AG04450 (cell line): Measurements from ENCODE around the gene C2orf92. TPM values are rescaled to one million over a fixed set of nuclear protein-coding genes. Genes with fewer than 3 reads are reported as not detected.

Experiments used
- CTCF ChIA-PET: fragments of 300-600, 350-600 bp; formaldehyde crosslinking; extraction: SDS; loops from one replicate; lab custom pipeline; 2022; ENCODE audit warnings: antibody characterized with exemption, inconsistent platforms; lab: Charles Lee
- POLR2A ChIA-PET: fragments of 350-600 bp; formaldehyde crosslinking; extraction: SDS; loops from one replicate; lab custom pipeline; 2021; ENCODE audit warnings: antibody characterized with exemption, inconsistent platforms; lab: Yijun Ruan, JAX
- DNase-seq: peaks from one replicate; pipeline ENCODE4 v3.0.0-alpha.2; 2011; ENCODE audit warnings: low read depth, low spot score
- H3K27ac ChIP-seq: one replicate; pipeline ENCODE4 v1.5.1; 2012; ENCODE audit warnings: low read depth, low read length, control low read depth
- H3K27me3 ChIP-seq: one replicate; pipeline ENCODE4 v1.6.0; 2012; ENCODE audit warnings: low read length; ENCODE audit not compliant: control insufficient read depth, insufficient read depth
- H3K4me3 ChIP-seq: 2 replicates; pipeline ENCODE4 v1.5.1; 2011; ENCODE audit warnings: mild to moderate bottlenecking, low read depth, low read length, control low read depth
- H3K9me3 ChIP-seq: 2 replicates; pipeline ENCODE4 v1.5.1; 2012; ENCODE audit warnings: low read length; ENCODE audit not compliant: control insufficient read depth, insufficient read depth
- polyA plus RNA-seq: library from polyadenylated mRNA; depleted of rRNA; stranded (reverse); fragments of >200 nt; gene quantifications from 2 replicates; pipeline ENCODE4 v1.2.3, GENCODE V29; 2011
- TF ChIP-seq, protein P1 (sequence below): IDR thresholded peaks from 2 replicates; pipeline ENCODE4 v1.5.1; 2011; ENCODE audit warnings: low read depth, low read length, control low read depth, inconsistent platforms

The C2orf92 gene
- polyA plus RNA-seq, 1 experiment, result 1.5 TPM

DNA sequence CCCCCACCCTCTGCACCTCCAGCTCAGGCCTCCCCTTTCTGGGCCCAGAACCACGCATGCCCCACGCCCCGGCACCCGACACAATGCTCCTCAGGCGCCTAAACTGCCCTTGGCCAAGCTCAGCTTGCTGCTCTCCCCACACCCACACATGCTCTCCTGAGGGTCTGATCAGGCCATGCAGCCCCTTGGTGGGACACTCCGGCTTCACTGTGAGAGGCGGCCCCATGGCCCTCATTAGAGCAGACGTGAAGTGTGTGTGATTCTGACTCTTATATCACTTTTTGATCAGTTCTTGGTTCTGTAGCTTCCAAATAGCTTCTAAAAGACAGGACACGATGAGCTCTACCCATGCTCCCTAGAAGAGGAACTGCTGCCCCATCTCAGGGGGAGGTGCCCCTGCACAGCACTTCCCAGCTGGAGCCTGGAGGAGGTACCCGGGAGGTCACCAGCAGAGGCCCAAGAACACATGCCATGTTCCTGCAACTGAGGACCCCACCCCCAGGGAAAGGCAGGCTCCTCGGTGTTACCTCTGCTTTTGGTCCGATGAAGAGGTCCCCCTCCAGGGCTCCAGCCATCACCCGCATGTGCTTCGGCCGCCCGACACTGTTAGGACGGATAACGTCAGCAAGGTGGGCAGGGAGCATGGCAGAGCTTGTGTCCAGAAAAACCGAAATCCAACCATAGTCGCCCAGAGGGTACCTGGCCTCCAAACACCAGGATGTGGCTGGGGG, 9.3 kb upstream of the C2orf92 start:
- ChIA-PET CTCF (interaction anchor here (1.0 kb wide), 1 partner anchor 69 kb away, joined by 3 read pairs; no protein-coding TSS in a partner anchor), POLR2A (interaction anchor here (1.7 kb wide), 1 partner anchor 14 kb away, joined by 14 read pairs; the partner anchor contains the start of gene COX5B)
- no peak overlapping the region for H3K4me3 ChIP-seq
- TF ChIP-seq, protein P1, sequence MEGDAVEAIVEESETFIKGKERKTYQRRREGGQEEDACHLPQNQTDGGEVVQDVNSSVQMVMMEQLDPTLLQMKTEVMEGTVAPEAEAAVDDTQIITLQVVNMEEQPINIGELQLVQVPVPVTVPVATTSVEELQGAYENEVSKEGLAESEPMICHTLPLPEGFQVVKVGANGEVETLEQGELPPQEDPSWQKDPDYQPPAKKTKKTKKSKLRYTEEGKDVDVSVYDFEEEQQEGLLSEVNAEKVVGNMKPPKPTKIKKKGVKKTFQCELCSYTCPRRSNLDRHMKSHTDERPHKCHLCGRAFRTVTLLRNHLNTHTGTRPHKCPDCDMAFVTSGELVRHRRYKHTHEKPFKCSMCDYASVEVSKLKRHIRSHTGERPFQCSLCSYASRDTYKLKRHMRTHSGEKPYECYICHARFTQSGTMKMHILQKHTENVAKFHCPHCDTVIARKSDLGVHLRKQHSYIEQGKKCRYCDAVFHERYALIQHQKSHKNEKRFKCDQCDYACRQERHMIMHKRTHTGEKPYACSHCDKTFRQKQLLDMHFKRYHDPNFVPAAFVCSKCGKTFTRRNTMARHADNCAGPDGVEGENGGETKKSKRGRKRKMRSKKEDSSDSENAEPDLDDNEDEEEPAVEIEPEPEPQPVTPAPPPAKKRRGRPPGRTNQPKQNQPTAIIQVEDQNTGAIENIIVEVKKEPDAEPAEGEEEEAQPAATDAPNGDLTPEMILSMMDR, result no peak
- H3K9me3 ChIP-seq, result peaks cover 5% of the 10 kb centered on the region; the same call in 1 of the 2 replicates
- H3K27me3 ChIP-seq, result no peaks in the 10 kb centered on the region
- no peak overlapping the region for H3K27ac ChIP-seq
- DNase-seq, result no peak

DNA sequence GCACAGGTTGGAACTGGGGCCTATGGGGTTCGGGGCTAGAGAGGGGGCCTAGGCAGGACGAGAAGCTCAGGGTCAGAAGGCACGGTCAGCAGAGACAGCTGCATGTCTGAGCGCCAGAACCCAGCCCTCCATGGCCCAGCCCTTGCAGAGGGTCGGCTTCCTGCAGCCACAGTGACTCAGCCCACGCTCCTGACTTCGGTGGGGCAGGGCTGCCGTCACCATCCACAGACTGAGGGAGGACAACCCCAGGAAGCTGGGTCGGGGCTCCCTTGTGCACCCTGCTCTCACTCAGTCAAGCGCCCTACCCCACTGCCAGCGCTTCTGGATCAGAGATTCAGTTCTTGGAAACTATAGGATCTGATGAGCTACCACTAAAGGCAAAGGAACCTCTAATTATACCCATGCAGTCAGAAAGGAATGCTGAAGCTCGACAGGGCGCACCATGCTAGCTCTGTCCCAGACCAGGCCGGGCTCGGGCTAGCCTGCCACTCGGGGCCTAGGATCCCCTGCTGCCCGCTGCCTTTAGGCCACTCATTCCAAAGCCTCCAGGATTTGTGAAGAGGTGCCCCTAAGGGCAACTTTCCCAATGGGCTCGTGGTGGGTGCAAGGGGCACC, 8.6 kb upstream of the C2orf92 start:
- Histone ChIP-seq H3K4me3 (no peak overlapping the region), H3K27ac (no peak overlapping the region), H3K27me3 (no peaks in the 10 kb centered on the region), H3K9me3 (peaks cover 5% of the 10 kb centered on the region; the same call in 1 of the 2 replicates)
- TF ChIP-seq, protein P1, result no peak
- DNase-seq, result no peak
- CTCF ChIA-PET, result no interaction called here
- POLR2A ChIA-PET, result interaction anchor here (1.7 kb wide), 1 partner anchor 15 kb away, joined by 14 read pairs; the partner anchor contains the start of gene COX5B

DNA sequence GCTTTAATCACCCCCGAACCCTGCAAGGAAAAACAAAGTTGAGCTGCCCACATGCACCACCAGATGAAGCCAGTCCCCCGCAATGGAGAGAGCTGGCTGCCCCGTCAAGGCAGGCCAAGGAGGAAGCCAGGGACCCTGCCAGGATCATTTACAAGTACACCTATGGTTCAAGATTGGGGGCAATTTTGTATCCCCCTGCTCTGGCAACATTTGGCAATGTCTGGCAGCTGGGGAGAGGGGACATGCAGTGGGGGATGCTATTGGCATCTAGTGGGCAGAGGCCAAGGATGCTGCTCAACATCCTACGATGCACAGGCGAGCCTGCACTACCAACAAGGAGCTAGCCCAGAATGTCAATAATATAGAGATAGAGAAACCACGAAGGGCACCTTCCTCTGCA, 7.6 kb upstream of the C2orf92 start:
- H3K27me3 ChIP-seq, result no peaks in the 10 kb centered on the region
- DNase-seq, result no peak
- peak overlapping the region; percentile 79 for H3K4me3 ChIP-seq
- TF ChIP-seq, protein P1, result no peak
- ChIA-PET CTCF (interaction anchor here (0.8 to 1.8 kb wide), 6 partner anchors 11 to 71 kb away, joined by 3 to 8 read pairs (median 4); partner anchors contain the start of gene COX5B), POLR2A (interaction anchor here (1.2 to 1.8 kb wide), 2 partner anchors 9 to 16 kb away, joined by 5 to 33 read pairs; partner anchors contain the start of gene COX5B)
- no peaks in the 10 kb centered on the region; the same call in 1 of the 2 replicates for H3K9me3 ChIP-seq
- no peak overlapping the region for H3K27ac ChIP-seq

DNA sequence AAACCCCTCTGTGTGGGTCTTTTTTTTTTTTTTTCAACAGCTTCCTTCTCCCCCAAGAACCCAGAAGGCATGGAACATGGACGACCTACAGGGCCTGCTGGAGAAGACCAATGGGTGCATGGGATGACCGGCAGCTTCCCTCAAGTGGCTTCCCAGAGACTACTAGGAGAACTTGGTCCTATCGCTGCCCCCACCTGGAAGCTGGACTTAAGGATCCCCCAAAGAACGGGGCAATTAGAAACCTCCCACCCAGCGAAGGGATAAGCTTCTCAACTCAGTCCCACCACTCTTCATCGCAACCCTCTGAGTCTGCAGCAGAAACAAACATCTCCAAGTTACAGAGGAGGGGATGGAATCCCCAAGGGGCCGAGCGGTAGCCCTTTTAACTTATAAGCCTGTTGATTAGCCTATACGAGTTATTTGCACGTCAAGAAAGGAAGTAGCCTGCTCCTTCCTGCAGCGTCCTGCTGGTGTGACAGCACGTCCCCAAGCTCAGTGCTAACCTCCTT, 7.1 kb upstream of the C2orf92 start:
- TF ChIP-seq, protein P1, result no peak
- DNase-seq, result no peak
- H3K27me3 ChIP-seq, result no peaks in the 10 kb centered on the region
- H3K9me3 ChIP-seq, result no peaks in the 10 kb centered on the region; the same call in 1 of the 2 replicates
- H3K4me3 ChIP-seq, result peak overlapping the region; percentile 79
- H3K27ac ChIP-seq, result peak overlapping the region; percentile 89
- POLR2A ChIA-PET, result interaction anchor here (1.2 to 1.8 kb wide), 3 partner anchors 9 to 36 kb away, joined by 3 to 33 read pairs (median 5); partner anchors contain the start of gene COX5B
- CTCF ChIA-PET, result interaction anchor here (0.6 to 1.8 kb wide), 8 partner anchors 9 to 85 kb away, joined by 3 to 8 read pairs (median 4); partner anchors contain the start of gene COX5B
